Neural progenitor cell (in vitro differentiated cells): ENCODE measurements around the gene CFAP69.

ENCODE experiments used
- EZH2 ChIP-seq: fragments of 200-600 bp; sonication (generic); IDR thresholded peaks from 2 replicates; pipeline ENCODE4 v1.6.1; 2017; ENCODE audit warnings: antibody characterized with exemption, mild to moderate bottlenecking, moderate library complexity
- EZH2phosphoT487 ChIP-seq: fragments of 200-600 bp; sonication (generic); IDR thresholded peaks from 2 replicates; pipeline ENCODE4 v1.6.1; 2017; ENCODE audit warnings: antibody characterized with exemption
- TF ChIP-seq, protein P1 (sequence below): fragments of 200-600 bp; sonication (generic); IDR thresholded peaks from 2 replicates; pipeline ENCODE4 v1.5.1; 2017; ENCODE audit warnings: antibody characterized with exemption, mild to moderate bottlenecking

DNA sequence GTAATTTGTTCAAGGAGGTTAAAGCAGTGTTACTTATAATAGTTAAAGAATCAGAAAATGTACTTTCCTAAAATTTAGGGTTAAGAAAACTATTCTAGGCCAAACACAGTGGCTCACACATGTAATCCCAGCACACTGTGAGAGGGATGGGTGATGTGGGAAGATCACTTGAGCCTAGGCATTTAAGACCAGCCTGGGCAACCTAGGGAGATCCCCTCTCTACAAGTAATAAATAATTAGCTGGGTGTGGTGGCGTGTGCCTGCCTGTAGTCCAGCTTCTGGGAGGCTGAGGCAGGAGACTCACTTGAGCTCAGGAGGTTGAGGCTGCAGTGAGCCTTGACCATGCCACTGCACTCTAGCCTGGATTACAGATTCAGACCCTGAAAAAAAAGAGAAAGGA lies 37.0 kb upstream of the CFAP69 start:
- TF ChIP-seq, protein P1, sequence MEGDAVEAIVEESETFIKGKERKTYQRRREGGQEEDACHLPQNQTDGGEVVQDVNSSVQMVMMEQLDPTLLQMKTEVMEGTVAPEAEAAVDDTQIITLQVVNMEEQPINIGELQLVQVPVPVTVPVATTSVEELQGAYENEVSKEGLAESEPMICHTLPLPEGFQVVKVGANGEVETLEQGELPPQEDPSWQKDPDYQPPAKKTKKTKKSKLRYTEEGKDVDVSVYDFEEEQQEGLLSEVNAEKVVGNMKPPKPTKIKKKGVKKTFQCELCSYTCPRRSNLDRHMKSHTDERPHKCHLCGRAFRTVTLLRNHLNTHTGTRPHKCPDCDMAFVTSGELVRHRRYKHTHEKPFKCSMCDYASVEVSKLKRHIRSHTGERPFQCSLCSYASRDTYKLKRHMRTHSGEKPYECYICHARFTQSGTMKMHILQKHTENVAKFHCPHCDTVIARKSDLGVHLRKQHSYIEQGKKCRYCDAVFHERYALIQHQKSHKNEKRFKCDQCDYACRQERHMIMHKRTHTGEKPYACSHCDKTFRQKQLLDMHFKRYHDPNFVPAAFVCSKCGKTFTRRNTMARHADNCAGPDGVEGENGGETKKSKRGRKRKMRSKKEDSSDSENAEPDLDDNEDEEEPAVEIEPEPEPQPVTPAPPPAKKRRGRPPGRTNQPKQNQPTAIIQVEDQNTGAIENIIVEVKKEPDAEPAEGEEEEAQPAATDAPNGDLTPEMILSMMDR = no peak
- TF ChIP-seq EZH2 (no peak), EZH2phosphoT487 (no peak)
